ENCODE results near the gene MGLL. TPM values are rescaled to one million over a fixed set of nuclear protein-coding genes. Genes with fewer than 3 reads are reported as not detected.

The MGLL gene
- total RNA-seq, 4 donors from 2014 or later, result 12.6 to 44.8 (median 32.3) TPM

GRCh38 chr3:127856801-127857200 lies 34.5 kb upstream of the MGLL start:
- no peak for DNase-seq
- no peaks in the 10 kb centered on the region for H3K9me3 ChIP-seq
- H3K4me3 ChIP-seq, result no peak overlapping the region
- H3K4me1 ChIP-seq, result no peaks in the 10 kb centered on the region
- no peaks in the 10 kb centered on the region for H3K36me3 ChIP-seq
- intact Hi-C loops (cut with DNase I; ENCODE audit: low total_unique reads), result no loop called here
- H3K27me3 ChIP-seq, result no peaks in the 10 kb centered on the region
- no peak for TF ChIP-seq POLR2A (IDR thresholded peaks at IDR 0.05)
- TF ChIP-seq, protein P1, sequence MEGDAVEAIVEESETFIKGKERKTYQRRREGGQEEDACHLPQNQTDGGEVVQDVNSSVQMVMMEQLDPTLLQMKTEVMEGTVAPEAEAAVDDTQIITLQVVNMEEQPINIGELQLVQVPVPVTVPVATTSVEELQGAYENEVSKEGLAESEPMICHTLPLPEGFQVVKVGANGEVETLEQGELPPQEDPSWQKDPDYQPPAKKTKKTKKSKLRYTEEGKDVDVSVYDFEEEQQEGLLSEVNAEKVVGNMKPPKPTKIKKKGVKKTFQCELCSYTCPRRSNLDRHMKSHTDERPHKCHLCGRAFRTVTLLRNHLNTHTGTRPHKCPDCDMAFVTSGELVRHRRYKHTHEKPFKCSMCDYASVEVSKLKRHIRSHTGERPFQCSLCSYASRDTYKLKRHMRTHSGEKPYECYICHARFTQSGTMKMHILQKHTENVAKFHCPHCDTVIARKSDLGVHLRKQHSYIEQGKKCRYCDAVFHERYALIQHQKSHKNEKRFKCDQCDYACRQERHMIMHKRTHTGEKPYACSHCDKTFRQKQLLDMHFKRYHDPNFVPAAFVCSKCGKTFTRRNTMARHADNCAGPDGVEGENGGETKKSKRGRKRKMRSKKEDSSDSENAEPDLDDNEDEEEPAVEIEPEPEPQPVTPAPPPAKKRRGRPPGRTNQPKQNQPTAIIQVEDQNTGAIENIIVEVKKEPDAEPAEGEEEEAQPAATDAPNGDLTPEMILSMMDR (IDR thresholded peaks at IDR 0.05), result no peak
- H3K27ac ChIP-seq, result no peak overlapping the region

- H3K27me3 ChIP-seq, result no peaks in the 10 kb centered on the region
- H3K9me3 ChIP-seq, result no peaks in the 10 kb centered on the region
- intact Hi-C loops (cut with DNase I; ENCODE audit: low total_unique reads), result no loop called here
- H3K4me3 ChIP-seq, result no peak overlapping the region
- TF ChIP-seq POLR2A (IDR thresholded peaks at IDR 0.05), result no peak
- TF ChIP-seq, protein P1 (IDR thresholded peaks at IDR 0.05), result no peak
- H3K4me1 ChIP-seq, result no peaks in the 10 kb centered on the region
- no peak overlapping the region for H3K27ac ChIP-seq
- no peak for DNase-seq
- no peaks in the 10 kb centered on the region for H3K36me3 ChIP-seq
Measured at GRCh38 chr3:127855246-127855645, 32.9 kb upstream of the MGLL start.

DNA sequence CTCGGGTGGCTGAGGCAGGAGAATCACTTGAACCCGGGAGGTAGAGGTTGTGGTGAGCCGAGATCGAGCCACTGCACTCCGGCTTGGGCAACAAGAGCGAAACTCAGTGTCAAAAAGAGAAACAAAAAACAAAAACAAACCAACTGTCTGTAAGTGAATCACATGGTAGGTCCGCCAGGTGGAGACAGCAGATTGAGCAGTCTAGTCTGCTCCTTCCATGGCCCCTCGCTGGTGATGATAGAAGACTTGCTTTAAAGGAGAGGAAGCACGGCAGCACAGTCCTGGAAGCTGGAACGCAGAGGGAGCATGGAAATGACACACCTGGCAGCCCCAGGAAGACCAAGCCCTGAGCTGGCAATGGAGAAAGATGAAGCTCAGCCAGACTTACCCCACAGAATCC lies 31.4 kb upstream of the MGLL start:
- intact Hi-C loops (cut with DNase I; ENCODE audit: low total_unique reads), result no loop called here
- no peak for TF ChIP-seq POLR2A (IDR thresholded peaks at IDR 0.05)
- TF ChIP-seq, protein P1 (IDR thresholded peaks at IDR 0.05), result no peak
- Histone ChIP-seq H3K36me3 (no peaks in the 10 kb centered on the region), H3K27ac (no peak overlapping the region), H3K9me3 (no peaks in the 10 kb centered on the region), H3K27me3 (no peaks in the 10 kb centered on the region), H3K4me3 (no peak overlapping the region), H3K4me1 (no peaks in the 10 kb centered on the region)
- DNase-seq, result no peak

DNA sequence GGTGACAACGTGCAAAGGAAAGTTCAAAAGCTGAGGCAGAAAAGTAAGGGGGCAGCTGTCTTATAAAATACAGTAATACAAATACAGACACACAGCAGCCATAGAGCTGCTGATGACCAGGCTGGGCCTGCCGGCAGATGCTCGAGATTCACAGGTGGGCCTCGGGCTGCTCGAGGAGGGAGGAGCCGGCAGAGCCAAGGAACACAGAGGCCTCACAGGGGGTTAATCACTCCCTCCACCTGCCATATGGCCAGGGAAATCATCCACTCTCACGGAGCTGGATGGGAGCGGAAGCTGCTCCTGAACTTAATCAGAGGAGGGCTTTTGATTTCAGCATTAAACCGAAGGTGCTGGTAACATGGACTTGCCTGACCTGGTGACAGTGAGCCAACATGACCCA lies 29.6 kb upstream of the MGLL start:
- Histone ChIP-seq H3K36me3 (no peaks in the 10 kb centered on the region), H3K4me1 (no peaks in the 10 kb centered on the region), H3K9me3 (no peaks in the 10 kb centered on the region), H3K4me3 (no peak overlapping the region), H3K27me3 (no peaks in the 10 kb centered on the region), H3K27ac (no peak overlapping the region)
- no peak for TF ChIP-seq POLR2A (IDR thresholded peaks at IDR 0.05)
- TF ChIP-seq, protein P1 (IDR thresholded peaks at IDR 0.05), result no peak
- DNase-seq, result no peak
- intact Hi-C loops (cut with DNase I; ENCODE audit: low total_unique reads), result no loop called here

- DNase-seq, result no peak
Measured at GRCh38 chr3:127849368-127849767, 27.1 kb upstream of the MGLL start.

More at GRCh38 chr3:127849368-127849767, 27.1 kb upstream of the MGLL start:
- TF ChIP-seq POLR2A (IDR thresholded peaks at IDR 0.05), result no peak
- TF ChIP-seq, protein P1 (IDR thresholded peaks at IDR 0.05), result no peak
- no peaks in the 10 kb centered on the region for H3K27me3 ChIP-seq
- no peaks in the 10 kb centered on the region for H3K36me3 ChIP-seq
- no peaks in the 10 kb centered on the region for H3K9me3 ChIP-seq
- H3K4me3 ChIP-seq, result no peak overlapping the region
- H3K27ac ChIP-seq, result no peak overlapping the region
- H3K4me1 ChIP-seq, result no peaks in the 10 kb centered on the region
- intact Hi-C loops (cut with DNase I; ENCODE audit: low total_unique reads), result no loop called here
